DMS53 (cell line): ENCODE results near the gene TCEAL1.
"Not testable (repeated sequence)": the region's sequence is repeated elsewhere in the genome, so short reads cannot be mapped to it uniquely, and the experiment has no call there.

Experiments
- DNase-seq: peaks from one replicate; lab custom pipeline; 2025; lab: John Stamatoyannopoulos, UW

Gene TCEAL1, protein sequence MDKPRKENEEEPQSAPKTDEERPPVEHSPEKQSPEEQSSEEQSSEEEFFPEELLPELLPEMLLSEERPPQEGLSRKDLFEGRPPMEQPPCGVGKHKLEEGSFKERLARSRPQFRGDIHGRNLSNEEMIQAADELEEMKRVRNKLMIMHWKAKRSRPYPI

GRCh38 chrX:103628386-103629317 is at the start of gene TCEAL1:
TSS of gene TCEAL1 (plus strand) at chrX:103628975. CDS start at chrX:103629917, 942 bp downstream.
- peak; percentile 92 for DNase-seq

- peak; percentile 19 for DNase-seq
These were observed 44.2 kb upstream of the TCEAL1 start for GRCh38 chrX:103584596-103584995.

DNA sequence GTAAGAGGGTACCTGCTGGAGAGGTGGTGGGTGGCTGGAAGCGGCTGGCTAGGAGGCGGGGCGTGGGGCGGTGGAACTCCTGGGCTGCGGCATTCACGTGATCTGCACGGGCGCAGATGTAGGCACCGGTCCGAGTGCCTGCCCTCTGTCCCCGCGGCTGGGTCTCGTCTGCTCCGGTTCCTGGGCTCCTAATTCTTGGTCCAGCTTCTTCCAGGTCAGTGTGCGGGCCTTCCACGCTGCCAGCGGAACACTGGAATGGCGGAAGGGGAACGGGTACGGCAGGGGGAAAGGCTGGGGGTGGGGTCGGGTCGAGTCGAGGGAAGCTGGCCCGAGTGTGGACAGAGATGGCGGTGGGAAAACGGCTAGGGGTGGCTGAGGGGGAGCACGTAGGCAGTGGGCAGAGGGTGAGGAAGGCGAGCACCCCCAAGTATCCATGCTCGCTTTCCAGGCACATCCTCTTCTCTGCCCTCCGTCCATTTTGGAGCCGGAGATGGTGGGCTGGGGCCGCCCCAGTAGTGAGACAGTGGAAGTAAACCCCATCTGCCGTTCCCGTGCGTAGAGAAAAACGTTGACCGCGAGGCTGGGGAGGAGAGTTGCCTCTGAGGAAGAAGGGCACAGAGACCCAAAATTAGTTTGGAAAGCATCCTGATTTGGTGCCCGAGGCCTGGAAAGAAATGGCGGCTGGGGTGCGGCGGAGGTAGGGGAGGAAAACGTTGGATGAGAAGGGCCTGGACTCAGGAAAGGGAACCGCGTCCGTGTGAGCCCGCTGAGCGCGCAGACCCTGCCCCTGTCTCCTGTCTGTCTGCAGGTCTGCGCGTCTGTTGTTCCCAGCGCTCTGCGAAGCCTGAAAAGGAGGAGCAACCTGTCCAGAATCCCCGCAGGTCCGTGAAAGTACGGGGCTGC is 43.1 kb upstream of the TCEAL1 start, which contains the start of gene TCEAL4:
Gene TCEAL4, plus strand, starts transcription at position 105 of the 903 bp plus-strand sequence. CDS start 1,161 bp downstream, outside the sequence.
- peak; percentile 74 for DNase-seq

GRCh38 chrX:103586314-103586646 is 42.5 kb upstream of the TCEAL1 start:
- no peak for DNase-seq

- no peak for DNase-seq
These were observed 42.1 kb upstream of the TCEAL1 start for GRCh38 chrX:103586659-103587058.

- not testable (repeated sequence) for DNase-seq
These were observed 36.5 kb upstream of the TCEAL1 start for GRCh38 chrX:103592295-103592694.

GRCh38 chrX:103595202-103595601 is 33.6 kb upstream of the TCEAL1 start:
- DNase-seq, result not testable (repeated sequence)

DNA sequence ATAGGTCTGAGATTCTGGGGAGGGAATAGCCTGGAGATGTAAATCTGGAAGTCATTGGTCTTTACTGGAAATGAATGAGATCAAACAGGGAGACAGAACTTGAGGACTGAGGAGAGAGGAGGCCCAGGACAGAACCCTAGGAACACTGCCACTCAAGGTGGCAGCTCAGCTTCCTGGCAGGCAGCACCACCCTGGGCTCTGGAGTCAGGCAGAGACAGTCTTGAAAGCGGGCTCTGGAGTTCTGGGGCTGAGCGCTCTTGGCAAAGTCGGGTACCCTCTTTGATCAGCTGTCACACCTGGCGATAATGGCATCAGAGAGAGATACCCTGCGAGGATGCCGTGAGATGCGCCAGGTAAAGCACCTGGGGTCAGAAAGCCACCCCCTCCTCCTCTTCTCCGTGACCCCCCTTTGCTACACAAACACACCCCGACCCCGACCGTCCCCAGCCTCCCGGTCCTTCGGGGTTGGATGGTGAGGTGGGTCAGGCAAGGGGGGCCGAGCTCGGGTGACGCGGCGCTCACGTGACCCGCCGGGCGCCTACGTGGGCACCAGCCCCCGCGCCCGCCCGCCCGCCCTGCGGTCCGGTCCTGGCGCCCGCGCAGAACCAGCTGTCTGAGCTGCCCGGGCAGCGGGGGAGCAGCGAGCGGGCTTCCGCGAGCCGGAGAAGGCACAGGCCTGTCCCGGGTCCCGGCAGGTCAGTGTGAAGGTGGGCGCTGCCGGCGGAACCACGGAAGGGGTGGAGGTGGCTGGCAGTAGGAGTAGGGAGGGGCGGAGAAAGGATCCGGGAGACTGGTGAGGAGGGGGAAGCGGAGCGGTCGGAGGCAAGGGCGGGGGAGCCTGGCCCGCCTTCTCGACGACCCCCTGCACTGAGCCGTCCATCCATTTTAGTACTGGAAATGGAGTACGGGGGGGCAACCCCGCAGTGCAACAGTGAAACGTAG is 21.1 kb upstream of the TCEAL1 start, which contains the start of gene TCEAL3:
Gene TCEAL3, plus strand, starts transcription at position 600 of the 942 bp plus-strand sequence. CDS start 1,102 bp downstream, outside the sequence.
- DNase-seq, result peak; percentile 73

DNA sequence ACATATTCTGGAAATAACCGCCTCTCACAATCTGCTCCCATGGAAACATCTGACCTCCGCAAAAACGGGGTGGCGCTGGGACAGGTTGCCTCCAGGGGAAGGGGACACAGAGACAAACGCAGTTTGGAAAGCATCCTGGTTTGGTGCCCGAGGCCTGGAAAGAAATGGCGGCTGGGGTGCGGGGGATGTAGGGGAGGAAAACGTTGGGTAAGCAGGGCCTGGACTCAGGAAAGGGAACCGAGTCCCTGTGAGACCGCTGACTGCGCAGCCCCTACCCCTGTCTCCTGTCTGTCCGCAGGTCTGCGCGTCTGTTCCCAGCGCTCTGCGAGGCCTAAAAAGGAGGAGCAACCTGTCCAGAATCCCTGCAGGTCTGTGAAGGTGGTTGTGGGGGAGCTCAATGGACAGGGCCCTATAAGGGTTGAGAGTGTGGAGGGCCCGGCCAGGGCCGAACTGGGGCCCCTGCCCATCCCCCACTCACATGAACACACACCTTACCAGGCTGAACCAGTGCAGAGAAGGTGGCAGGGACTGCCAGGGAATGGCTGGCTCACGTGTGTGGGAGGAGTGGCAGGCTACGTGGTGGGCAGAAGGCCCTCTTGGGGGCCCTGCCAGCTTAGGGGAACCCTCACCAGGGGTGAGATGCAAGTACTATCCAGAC is 20.3 kb upstream of the TCEAL1 start:
- peak; percentile 57 for DNase-seq

- no peak for DNase-seq
These were observed 18.5 kb upstream of the TCEAL1 start for GRCh38 chrX:103610282-103610681.

DNA sequence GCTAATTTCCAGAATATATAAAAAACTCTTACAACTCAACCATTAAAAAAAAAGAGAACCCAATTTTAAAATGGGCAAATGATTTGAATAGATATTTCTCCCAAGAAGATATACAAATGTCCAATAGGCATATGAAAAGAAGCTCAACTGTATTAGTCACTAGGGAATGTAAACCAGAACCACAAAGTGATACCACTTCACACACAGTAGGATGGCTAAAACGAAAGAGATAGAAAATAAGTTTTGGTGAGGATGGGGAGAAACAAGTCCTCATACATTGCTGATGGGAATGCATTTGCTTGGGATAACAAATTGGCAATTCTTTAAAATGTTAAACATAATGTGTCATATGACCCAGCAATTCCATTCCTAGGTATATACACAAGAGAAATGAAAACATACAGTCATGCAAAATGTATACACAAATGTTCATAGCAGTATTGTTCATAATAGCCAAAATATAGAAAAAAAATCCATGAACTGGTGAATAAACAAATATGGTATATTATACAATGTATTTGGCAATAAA is 15.3 kb upstream of the TCEAL1 start:
- DNase-seq, result no peak

GRCh38 chrX:103614999-103615398 is 13.8 kb upstream of the TCEAL1 start:
- DNase-seq, result no peak

- DNase-seq, result no peak
These were observed 12.9 kb upstream of the TCEAL1 start for GRCh38 chrX:103615781-103616371.

DNA sequence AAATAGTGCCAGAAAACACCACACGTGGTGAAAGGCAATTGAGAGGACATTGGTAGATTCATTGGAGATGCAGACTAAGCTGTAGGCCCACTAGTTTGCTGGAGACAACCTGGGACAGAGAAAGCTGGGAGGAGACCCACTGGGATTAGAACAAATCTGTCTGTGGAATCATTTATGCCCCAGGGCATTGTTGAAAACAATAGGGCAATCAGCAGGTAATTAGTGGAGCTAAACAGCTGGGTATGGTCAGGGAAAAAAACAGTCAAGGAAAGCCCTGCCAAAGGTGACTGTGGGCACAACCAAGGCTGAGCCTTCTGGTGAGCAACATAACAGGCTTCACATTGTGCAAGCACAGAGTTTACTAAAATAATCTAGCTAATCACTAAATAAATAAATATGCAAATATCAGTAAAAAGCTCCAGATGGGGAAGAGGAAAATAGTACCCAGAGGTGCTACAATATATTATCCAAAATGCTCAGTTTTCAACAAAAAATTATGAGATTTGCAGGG is 12.0 kb upstream of the TCEAL1 start:
- DNase-seq, result no peak

- no peak for DNase-seq
These were observed 4.7 kb upstream of the TCEAL1 start for GRCh38 chrX:103624111-103624510.

DNA sequence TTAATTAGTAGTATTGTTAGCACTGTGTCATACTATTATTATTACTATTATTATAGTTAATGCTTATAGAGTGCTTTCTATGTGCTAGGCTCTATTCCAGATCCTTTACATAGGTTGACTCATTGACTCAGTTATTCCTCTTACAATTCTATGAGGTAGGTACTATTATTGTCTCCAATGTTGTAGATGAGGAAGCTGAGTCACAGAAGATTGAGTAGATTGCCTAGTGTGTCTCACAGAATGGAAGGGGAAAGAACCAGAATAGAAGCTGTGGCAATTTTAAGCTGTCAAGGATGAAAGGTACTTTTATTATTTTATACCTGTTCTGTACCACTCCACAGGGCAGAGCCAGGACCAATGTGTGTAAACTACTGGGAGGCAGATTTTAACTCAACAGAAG is 1.9 kb upstream of the TCEAL1 start:
- DNase-seq, result no peak

- DNase-seq, result peak; percentile 78
These were observed 769 bp downstream of the TCEAL1 start for GRCh38 chrX:103629318-103630170.

DNA sequence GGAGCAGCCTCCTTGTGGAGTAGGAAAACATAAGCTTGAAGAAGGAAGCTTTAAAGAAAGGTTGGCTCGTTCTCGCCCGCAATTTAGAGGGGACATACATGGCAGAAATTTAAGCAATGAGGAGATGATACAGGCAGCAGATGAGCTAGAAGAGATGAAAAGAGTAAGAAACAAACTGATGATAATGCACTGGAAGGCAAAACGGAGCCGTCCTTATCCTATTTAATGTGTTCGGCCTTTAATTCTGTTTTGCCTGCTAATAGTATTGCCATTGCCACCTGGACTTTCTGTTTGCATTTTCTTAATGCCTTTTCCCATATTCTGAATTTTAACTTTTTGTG is 1.4 kb downstream of the TCEAL1 start:
- no peak for DNase-seq

GRCh38 chrX:103631145-103631544 is 2.4 kb downstream of the TCEAL1 start:
- no peak for DNase-seq
